Measurements from ENCODE around the gene NDUFS5.
"Not testable (repeated sequence)": the region's sequence is repeated elsewhere in the genome, so short reads cannot be mapped to it uniquely, and the experiment has no call there.

NDUFS5 gene

DNA sequence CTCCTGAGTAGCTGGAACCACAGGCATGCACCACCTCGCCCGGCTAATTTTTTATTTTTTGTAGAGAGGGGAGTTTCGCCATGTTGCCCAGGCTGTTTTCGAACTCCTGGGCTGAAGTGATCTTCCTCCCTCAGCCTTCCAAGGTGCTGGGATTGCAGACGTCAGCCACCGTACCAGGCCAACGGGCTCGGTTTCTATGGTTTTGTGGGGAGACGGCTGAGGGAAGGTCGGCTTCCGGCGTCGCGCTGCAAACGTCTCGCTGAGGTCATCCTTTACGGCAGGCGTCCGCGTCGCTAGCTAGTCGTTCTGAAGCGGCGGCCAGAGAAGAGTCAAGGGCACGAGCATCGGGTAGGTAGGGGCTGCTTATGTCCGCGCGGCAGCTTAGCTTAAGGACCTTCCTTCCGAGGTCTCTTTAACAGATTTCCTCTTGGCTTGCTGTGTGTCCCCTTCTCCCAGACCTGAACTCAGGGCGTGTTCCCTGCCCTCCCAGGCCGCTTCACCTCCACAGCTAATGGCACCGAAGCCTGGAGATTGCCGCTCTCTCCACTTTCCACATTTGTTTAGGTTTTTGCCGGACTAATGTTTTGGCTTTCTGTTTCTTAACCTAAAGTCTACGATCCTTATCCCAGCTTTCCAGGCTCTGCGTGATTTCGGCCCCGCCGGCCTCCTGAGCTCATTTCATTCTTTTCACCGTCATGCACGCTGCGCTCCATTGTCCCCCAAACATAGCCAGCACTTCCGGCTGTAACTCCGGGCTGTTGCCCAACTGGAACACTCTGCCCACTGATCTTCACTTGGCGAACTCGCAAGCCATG, at the start of gene NDUFS5:
NDUFS5 (plus strand) TSS at position 300 of the 815 bp plus-strand sequence. CDS start 2,375 bp downstream, outside the sequence.
- peak; percentile 65 to 78 for DNase-seq (ENCODE audit: low read depth in 2 of 2)

DNA sequence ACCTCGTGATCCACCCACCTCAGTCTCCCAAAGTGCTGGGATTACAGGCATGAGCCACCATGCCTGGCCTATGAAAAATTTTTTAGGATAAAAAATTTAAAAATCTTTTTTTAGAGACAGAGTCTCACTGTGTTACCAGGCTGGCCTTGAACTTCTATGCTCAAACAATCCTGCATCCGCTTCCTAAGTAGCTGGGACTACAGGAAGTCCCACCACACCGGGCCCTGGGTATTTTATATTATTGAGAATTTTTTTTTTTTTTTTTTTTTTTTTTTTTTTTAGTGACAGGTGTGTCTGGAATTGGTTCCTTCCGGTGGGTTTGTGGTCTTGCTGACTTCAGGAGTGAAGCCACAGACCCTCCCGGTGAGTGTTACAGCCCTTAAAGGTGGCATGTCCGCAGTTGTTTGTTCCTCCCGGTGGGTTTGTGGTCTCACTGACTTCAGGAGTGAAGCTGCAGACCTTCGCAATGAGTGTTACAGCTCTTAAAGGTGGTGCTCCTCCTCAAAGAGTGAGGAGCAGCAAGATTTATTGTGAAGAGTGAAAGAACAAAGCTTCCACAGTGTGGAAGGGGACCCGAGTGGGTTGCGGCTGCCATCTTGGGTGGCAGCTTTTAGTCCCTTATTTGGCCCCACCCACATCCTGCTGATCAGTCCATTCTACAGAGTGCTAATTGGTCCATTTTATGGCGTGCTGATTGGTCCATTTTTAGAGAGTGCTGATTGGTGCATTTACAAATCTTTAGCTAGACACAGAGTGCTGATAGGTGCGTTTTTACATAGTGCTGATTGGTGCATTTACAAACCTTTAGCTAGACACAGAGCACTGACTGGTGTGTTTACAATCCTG, 48.5 kb upstream of the NDUFS5 start:
- not testable (repeated sequence) for DNase-seq (ENCODE audit: low read depth in 2 of 2)

DNA sequence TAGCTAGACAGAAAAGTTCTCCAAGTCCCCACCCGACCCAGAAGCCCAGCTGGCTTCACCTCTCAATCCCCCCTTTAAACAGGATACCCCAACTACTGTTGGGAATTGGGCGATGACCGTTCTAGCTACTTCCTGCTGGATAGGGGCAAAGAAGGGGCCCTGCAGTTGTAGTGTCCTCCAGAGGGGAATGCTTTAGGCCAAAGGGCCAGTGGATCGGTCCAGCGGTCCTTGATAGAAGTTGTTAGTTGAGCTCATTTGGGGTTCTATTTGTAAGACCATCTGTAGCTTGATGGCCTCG, 48.0 kb upstream of the NDUFS5 start:
- DNase-seq (ENCODE audit: low read depth in 2 of 2) = not testable (repeated sequence)

DNA sequence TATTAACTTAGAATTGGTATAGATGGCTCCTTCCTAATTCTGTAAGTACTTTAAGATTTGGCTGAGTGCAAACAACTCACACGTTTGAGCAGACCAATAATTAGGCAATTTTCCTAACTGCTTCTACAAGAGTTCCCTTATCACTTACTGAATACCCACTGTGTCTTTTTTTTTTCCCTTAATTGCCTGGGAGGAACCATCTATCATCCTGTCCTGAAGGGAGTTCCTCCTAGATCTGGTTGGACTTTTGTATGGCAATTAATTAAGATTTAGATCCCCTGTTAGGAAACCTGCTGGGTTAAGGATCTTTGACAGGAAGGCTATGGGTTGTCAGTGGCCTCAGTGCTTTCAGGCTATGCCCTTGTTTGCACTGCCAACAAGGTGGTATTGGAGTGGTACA, 46.8 kb upstream of the NDUFS5 start:
- not testable (repeated sequence) for DNase-seq (ENCODE audit: low read depth in 2 of 2)

DNA sequence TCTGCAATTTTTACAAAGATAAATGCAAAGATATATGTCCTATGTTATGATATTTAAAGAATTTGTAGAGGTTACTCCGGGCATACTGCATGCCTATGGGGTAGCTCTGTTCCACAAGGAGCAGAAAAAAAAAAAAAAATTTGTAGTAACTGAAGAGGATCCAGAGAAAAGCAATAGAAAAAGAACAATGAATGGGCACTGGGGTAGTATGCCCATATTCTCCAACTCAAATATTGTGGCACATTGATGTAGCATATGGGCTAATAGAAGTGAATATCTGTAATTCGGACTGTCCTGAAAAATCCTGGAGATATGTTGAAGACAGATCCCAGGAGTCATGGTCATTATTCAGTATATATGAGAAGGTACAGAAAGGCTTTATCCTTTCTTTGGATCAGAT, 36.2 kb upstream of the NDUFS5 start:
- DNase-seq (ENCODE audit: low read depth in 2 of 2) = no peak

DNA sequence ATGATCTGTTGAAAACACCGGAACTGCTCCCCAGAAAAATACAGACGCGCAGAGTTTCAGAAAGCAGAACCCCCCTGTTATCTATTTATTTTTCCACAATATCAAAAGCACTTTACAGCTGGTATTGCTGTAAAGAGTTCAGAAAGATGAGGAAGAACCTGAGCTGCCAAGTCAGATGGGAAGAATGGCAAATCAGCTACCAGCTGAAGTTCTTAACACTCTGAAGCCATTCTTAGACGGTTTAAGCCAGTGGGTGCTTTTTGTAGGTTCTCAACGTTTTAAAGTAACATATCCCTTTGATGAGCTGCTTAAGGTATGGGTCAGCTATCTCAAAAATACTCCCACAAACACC, 35.8 kb upstream of the NDUFS5 start:
- no peak for DNase-seq (ENCODE audit: low read depth in 2 of 2)

DNA sequence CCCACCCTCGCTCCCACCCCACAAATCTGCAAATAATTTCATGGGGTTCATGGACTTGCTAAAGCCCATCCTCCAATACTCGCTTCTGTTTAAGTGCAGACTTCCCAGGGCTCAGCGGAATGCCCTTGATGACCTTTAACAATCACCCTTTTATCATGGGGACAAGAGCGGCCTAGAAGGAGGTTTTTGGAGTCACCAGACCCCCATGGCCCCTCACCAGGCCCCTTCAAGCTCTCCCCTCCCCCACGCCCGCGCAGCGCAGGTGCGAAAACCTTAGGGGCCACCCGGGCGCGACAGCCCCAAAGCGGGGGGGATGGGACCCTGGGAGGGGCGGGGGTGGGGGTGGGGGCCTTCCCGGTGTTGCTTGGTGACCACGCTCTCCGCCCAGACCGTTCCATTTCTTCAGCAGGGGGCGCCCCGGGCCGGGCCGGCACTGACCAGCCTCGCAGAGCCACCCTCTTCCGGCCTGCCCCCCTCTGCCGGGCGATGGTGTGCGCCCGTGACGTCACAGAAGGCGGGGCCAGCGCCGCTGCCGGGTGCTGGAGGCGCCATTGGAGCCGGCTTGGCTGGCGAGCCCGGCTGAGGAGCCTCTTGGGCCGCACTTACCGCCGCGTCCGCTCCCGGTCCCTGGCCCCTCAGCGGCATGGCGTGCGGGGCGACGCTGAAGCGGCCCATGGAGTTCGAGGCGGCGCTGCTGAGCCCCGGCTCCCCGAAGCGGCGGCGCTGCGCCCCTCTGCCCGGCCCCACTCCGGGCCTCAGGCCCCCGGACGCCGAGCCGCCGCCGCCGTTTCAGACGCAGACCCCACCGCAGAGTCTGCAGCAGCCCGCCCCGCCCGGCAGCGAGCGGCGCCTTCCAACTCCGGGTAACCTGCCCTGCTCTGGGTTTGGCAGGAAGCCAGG, 35.2 kb upstream of the NDUFS5 start, which contains the start of gene AKIRIN1:
AKIRIN1 (plus strand) TSS at position 539 of the 900 bp plus-strand sequence; CDS start at position 644, 105 bp downstream.
- peak; percentile 93 to 99 for DNase-seq (ENCODE audit: low read depth in 2 of 2)

DNA sequence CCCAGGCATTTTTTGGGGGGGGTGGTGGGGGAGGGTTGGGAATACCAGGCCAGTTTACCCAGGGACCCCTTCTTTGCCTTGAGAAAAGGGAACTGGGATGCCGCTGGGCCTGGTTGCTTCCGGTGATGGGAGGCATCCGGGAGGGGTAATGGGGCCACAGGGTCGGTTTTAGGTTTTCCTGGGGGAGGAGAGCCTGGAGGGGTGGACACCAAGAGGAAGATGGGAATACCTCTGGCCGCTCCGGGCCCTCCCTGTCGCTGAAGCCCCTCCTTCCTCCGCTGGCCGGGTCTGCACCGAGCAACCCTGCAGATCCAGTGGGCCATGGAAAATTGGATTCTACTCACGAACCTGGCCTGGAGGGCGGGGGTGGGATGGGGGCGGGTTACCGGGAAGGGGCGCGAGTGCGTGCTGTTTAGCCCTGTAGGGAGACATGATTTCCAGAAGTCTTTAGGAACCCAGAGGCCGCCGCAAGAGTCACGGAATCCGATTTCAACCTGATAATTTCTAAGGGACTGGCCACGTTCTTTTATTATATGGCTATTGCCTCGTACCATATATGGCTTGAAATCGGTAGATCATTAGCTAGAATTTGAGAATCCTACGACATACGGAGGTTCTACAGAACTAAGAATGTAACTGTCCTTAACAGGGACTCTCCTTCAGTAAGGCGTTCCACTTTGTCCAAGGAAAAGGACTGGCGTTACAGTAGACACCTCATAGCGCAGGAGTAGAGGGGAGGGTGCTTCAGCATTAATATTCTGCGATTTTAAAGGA, 34.3 kb upstream of the NDUFS5 start:
- DNase-seq (ENCODE audit: low read depth in 2 of 2) = peak in 1 of 2 experiments; percentile 2

DNA sequence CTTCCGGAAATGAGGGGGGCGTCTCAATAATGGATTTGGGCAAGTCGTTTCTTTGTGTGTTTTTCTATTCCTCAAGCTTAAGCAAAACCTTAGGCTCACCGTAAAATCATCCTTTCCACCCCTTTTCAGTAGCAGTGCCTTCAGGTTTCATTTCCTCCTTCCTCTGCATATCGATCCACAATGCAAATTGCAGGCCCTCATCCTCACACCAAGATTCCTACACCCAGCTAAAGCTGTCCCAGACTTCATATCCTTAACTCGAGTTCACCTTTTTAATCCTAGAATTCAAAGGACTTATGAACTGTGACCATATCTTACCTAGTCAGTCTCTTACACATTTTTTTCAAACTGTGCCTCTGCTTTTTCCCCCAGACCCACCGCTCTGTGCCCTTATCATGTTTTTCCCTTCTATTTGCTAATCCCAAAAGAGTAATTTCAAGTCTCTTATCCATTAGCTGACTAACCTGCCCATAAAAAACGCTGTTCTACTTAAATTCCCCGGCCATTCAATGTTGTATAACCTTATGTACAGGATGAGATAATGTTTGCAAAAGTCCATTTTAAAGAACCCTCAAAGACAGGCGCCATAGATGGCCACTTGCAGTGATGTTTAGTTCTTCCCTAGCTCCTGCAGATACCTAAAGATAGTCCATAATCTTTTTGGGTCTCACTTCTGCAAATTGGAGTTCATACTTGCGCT, 33.6 kb upstream of the NDUFS5 start:
- no peak for DNase-seq (ENCODE audit: low read depth in 2 of 2)

DNA sequence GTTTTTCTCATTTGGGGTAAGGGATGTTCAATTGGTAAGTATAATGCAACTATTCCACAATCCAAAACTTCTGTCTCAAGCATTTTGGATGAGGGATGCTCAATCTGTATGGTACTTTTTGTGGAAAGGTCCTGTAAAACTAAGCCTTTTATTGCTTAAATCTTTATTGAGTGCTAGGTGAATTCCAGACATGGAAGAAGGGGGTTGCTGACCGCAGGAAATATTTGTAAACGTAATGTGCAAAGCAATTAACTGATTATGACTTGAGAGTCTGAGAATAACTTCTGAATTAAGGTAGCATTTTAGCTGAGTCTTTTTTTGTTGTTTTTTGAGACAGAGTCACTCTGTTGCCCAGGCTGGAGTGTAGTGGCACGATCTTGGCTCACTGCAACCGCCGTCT, 32.0 kb upstream of the NDUFS5 start:
- DNase-seq (ENCODE audit: low read depth in 2 of 2) = no peak

DNA sequence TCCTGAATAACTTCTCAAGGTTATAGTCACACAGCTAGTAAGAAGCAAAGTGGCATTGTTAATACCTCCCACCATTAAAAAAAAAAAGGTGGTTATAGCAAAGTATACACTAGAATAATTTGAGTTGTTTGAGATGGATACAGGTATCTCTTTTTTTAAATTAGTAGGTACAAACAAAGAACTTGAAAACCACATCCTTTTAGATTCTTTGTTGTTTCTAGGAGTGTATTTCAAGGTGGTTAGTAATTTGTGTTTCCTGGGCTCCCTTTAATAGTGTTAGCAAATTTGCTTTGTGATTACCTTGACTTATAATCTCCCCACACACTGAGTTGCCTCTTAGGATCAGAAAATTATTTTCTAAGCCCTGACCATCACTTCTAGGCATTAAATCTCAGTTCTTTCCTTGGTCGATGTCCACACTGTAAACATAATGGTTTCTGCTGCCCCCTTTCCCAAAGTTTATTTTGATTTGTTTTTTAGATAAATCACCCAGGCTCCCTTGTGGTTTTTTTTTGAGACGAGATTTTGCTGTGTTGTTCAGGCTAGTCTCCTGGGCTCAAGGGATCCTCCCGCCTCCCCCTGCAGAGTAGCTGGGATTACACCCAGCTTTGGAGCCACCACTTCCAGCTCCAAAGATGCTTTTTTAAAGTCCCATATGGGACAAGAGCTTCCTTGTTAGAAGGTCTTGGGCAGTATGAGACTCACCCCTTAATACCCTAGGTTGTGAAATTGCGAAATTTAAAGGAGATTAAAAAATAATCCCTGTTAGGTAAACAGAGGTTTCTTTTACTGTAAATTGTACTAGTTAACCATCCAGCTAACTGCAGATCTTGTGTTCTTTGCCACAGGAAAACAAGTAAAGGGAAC, 28.9 kb upstream of the NDUFS5 start:
- DNase-seq (ENCODE audit: low read depth in 2 of 2) = no peak

DNA sequence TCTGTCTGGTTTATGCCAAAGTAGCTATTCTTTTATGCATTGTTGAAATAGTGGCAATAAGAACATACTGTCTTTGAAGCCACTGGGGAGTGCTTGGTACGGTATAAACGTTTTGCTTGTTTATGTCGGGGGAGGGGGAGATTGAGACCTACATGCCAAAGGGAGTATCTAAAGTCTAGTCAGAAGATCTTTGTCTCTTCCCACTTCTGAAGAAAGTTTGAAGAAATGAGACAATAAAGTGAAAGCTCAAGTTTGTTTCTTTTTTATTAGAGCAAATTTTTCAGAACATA, 28.3 kb upstream of the NDUFS5 start:
- DNase-seq (ENCODE audit: low read depth in 2 of 2) = no peak

DNA sequence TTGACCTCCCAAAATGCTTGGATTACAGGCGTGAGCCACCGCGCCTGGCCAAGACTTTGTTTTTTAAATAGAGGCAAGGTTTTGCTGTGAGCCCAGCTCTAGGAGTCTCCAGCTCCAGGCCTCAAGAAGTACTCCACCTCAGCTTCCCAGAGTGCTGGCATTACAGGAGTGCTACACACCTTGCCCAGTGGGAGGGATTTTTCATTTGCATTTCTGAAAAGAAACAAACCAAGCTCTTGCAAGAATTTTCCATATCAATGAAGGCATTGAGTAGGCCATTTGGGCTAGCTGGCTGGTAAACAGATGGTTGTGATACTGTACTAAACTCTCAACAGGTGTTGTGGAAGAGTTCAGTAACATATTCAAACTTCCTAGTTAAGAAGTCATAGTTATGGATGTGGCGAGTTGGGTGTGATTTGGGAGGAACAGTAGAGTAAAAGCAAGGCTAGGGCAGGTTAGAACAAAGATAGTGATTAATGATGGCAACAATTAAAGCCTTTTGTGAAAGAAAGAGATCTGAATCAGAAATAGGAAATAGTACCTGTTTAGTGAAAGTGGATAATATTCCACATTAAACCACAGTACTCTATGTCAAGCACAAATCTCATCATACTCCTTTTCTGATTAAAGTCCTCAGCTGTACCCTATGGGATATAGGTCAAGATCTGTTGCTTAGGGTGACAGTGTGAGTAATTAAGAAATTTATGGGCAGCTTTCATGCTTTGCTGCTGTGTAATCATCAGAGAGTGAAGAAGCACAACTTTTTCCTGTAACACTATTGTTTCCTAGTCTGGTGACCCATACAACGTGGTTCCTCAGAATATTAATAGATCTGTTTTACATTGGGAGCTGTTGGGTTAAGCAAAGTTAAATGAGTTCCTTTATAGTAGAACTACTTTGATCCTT, 24.4 kb upstream of the NDUFS5 start:
- no peak for DNase-seq (ENCODE audit: low read depth in 2 of 2)

DNA sequence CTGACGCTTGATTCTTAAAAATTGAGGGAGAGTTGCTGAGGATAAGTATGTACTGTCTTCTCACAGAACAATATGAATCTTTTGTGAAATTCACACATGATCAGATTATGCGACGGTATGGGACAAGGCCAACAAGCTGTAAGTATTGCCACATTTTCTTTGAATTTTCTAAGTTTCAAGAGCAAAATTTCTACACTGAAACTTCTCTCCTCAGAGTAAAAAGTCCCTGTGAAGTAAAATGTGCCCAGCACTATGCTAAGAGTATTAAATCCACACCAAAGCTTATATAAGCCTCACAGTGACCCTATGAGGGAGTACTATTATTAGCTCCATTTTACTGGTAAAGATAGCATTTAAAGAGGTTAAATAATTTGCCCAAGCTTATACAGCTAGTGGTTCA, 22.9 kb upstream of the NDUFS5 start:
- DNase-seq (ENCODE audit: low read depth in 2 of 2) = no peak

DNA sequence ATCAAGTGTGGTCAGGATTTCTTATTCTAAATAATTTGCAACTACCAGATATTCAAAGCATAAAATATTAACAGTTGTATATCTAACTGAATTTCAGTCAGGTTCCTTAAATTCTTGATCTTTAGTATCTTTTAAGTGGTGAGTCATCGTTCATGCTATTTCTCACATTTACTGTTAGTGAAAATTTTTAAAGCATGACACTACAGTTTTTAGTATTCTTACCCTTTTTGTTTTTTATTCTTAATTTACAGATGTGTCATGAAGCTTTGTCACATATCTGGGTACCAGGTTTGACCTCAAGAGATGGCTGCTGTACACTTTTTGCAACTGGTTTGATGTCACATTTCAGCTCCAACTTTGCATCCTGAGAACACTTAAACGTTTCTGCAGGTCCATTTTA, 22.4 kb upstream of the NDUFS5 start:
- DNase-seq (ENCODE audit: low read depth in 2 of 2) = no peak

DNA sequence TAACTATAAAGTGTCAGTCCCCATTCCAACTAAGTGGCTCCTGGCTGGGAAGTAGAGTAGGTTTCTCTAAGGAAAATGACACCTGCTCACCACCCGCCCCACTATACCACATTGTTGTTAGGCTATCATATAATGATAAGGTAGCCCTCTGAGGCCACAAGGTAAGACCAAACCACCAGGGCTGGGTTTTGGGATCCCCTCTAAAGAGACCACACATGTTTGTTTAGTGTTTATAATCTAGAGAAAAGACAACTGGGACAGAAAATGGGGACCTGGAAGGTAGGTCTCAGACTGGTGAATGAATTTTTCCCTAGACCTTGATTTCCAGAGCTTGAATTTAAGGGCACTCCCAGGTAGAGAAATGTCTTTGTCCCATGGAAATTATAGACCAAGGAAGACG, 19.9 kb upstream of the NDUFS5 start:
- DNase-seq (ENCODE audit: low read depth in 2 of 2) = no peak

DNA sequence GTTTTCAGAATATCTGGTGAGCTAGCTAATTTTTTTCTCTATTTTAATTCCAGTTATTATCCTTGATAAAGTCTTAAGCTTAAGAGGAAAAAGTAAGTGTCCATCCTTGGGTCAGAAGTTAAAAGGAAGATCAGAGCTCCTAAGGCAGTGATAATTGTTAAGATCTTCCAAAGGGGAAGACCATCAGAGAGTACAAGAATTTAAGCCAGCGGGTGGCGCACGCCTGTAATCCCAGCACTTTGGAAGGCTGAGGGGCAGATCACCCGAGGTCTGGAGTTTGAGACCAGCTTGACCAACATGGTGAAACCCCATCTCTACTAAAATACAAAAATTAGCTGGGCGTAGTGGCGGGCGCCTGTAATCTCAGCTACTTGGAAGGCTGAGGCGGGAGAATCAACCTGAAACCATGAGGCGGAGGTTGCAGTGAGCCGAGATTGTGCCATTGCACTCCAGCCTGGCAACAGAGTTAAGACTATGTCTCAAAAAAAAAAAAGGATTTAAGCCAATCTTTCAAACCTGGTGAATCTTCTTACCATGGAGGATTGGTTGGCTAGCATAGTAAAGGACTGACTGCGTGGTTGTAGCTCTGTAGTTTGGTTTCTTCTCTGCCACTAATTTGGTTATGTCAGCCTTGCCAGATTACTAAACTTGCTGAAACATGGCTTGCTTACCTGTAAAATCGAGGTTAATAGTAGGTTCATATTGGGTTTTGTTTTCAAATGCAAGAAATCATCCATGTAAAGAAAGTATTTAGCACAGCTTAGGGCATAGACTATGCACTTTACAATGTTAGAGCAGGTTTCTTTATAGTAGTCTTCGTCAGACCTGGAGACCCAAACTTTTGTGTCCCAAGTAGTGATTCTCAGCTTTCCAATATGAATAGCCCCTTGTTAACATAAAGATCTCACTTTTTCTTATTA, 19.2 kb upstream of the NDUFS5 start:
- DNase-seq (ENCODE audit: low read depth in 2 of 2) = no peak

DNA sequence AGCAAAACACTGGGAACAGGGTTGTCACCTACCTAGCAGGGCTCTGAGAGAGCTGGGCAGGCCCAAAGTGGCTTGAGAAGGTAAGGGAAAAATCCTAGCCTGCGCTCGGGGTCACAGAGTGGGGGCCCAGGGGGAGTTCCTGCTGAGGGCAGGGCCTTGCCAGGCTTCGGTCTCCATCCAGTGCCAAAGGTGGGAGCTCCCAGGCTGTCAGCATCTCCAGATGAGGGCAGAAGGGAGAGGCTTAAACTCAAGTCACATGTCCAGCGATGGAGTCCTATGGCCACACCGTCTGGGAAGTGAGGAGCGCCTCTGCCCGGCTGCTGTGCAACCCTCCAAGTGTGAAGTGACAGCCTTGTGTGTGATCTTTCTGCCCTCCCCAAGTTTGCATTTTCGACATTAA, 11.2 kb upstream of the NDUFS5 start:
- DNase-seq (ENCODE audit: low read depth in 2 of 2) = not testable (repeated sequence)
